CD1c-positive myeloid dendritic cell (primary cell): Measurements from ENCODE around the gene CBX4.

Experiments used
- DNase-seq: peaks from one replicate; pipeline ENCODE4 v3.0.0-alpha.2; 2016; ENCODE audit errors: extremely low spot score

The CBX4 gene

GRCh38 chr17:79788455-79788854, 50.8 kb downstream of the CBX4 start:
- no peak for DNase-seq

GRCh38 chr17:79786930-79787643, 52.2 kb downstream of the CBX4 start:
- DNase-seq, result no peak

GRCh38 chr17:79785900-79786810, 53.1 kb downstream of the CBX4 start:
- DNase-seq, result no peak

DNA sequence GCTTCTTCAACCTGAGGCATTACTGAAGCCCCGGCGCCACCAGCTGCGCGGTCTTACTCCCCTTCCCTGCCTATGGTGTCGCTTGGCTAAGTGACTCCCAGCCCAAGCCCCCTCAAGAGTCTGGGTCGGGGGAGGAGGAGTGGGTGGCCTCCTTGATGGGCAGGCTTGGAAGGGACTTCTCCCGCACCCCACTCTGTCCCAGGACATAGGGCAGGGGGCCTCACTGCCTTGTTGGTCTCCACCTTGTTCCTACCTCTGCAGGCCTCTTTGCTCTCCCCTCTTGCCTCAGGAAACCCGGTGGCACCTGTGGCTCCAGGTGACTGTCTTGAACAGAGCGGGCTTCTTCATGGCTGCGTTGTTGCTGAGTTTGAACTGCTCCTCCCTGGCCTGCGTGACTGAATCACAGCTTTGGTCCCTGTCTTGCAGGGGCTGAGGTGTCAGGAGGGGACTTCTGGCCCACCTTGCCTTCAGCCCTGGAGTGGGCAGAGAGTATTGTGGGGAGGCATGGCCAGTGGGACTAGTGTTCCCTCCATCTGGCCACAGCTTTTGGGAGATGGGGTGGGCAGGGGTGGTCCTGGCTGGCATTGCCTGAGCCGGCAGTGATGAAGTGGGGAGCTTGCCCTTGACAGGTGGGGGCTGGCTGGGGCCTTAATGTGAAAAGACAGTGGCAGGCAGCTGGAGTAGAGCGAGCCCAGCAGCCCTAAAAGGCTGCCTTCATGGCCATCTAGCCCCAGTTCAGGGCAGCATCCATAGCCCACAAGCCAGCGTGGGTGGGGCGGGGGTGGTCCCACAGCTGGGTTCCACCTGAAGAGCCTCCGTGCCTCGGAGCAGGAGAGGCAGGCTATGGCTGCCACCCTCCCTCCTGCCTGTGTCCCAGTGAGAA, 54.0 kb downstream of the CBX4 start:
- DNase-seq, result no peak

- DNase-seq, result no peak
Measured at GRCh38 chr17:79784353-79785016, 54.8 kb downstream of the CBX4 start.

GRCh38 chr17:79783891-79784290, 55.3 kb downstream of the CBX4 start:
- no peak for DNase-seq
